Fibroblast of pulmonary artery (primary cell): ENCODE data around the gene KRTAP17-1.

Source experiments
- DNase-seq: peaks from one replicate; pipeline ENCODE4 v3.0.0-alpha.2; 2010; ENCODE audit warnings: low read depth
- H3K4me3 ChIP-seq: replicated peaks from 2 replicates; pipeline ENCODE4 v1.5.1; 2011; ENCODE audit warnings: low read depth, mild to moderate bottlenecking, control low read depth, low read length, moderate library complexity
- CTCF ChIP-seq: IDR thresholded peaks from 2 replicates; pipeline ENCODE4 v1.5.1; 2011; ENCODE audit warnings: mild to moderate bottlenecking, control low read depth, low read length, inconsistent platforms; ENCODE audit errors: missing control alignments

The KRTAP17-1 gene

GRCh38 chr17:41329279-41329948 lies 13.9 kb upstream of the KRTAP17-1 start:
- DNase-seq: peak; percentile 47
- peak; percentile 76 for TF ChIP-seq CTCF
- H3K4me3 ChIP-seq: no peak overlapping the region

GRCh38 chr17:41328207-41328606 lies 12.7 kb upstream of the KRTAP17-1 start:
- no peak for TF ChIP-seq CTCF
- H3K4me3 ChIP-seq: no peak overlapping the region
- no peak for DNase-seq

- H3K4me3 ChIP-seq: no peak overlapping the region
- DNase-seq: no peak
- TF ChIP-seq CTCF: no peak
Observed at GRCh38 chr17:41327411-41328120, 12.1 kb upstream of the KRTAP17-1 start.

- no peak overlapping the region for H3K4me3 ChIP-seq
- no peak for DNase-seq
- no peak for TF ChIP-seq CTCF
Observed at GRCh38 chr17:41326173-41327145, 10.9 kb upstream of the KRTAP17-1 start.

- TF ChIP-seq CTCF: no peak
- DNase-seq: no peak
- H3K4me3 ChIP-seq: no peak overlapping the region
Observed at GRCh38 chr17:41325611-41326010, 10.1 kb upstream of the KRTAP17-1 start.

- no peak overlapping the region for H3K4me3 ChIP-seq
- no peak for DNase-seq
- TF ChIP-seq CTCF: no peak
Observed at GRCh38 chr17:41325126-41325525, 9.6 kb upstream of the KRTAP17-1 start.
